Globus pallidus (tissue), 1 donor: Measurements from ENCODE around the gene SSTR1.
"Not testable (repeated sequence)": the region's sequence is repeated elsewhere in the genome, so short reads cannot be mapped to it uniquely, and the experiment has no call there.

Source experiments
- DNase-seq: peaks from one replicate; pipeline ENCODE4 v3.0.0-alpha.2; 2015; ENCODE audit warnings: low spot score

Gene SSTR1, protein sequence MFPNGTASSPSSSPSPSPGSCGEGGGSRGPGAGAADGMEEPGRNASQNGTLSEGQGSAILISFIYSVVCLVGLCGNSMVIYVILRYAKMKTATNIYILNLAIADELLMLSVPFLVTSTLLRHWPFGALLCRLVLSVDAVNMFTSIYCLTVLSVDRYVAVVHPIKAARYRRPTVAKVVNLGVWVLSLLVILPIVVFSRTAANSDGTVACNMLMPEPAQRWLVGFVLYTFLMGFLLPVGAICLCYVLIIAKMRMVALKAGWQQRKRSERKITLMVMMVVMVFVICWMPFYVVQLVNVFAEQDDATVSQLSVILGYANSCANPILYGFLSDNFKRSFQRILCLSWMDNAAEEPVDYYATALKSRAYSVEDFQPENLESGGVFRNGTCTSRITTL

DNA sequence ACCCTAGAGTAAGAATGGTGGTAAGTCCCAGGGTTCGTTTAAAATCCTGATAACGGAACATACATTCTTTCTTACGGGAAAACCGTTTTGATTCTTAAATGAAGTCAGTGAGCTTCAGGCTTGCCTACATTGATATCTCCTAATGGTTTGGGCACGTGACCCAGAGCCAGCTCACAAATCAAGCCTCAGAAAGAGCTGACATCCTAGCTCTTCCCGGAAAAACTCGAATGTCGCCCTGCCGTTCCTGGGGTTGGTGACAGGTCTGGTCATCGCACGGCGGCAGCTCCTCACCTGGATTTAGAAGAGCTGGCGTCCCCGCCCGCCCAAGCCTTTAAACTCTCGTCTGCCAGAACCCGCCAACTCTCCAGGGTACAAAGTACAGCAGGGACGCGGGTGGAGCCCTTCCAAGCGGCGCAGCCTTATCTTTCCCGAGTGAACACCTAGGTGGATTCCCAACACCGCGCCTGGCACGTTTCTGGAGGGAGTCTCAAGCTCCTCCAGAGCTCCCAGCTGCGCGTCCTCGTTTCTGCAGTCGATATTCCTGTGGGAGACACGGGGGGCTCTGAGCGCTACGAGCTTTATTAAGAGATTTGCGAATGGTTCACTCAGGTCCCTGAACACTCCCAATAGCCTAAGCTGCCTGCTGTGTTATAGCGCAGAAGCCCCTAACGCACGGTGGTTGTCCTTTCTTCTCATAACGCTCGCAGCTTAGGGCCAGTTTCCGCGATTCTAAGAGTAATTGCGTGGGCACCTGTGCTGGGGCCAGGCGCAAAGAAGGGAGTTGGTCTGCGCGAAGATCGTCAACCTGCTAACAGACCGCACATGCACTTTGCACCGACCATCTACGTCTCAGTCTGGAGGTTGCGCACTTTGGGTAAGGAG, at the start of gene SSTR1:
Gene SSTR1, plus strand, starts transcription at position 169 of the 882 bp plus-strand sequence. CDS start 1,486 bp downstream, outside the sequence.
- no peak for DNase-seq

DNA sequence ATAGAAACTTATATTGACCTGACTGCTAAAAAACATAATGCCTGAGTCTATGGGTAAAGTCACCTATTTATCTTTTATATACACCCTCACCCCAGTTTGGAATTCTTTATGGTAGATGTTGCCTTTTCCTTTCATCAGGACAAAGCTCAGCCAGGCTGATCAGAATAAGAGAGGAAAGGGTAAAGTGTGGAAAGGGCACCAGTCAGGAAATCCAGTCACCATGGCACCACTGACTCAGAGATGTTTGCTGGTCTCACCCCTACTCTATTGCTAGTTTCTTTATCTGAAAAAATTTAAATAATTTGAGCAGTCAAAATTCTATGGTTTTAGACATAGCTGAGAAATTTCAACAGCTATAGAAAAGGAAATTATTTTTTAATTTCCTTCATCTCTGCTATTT, 49.2 kb upstream of the SSTR1 start:
- DNase-seq, result no peak

DNA sequence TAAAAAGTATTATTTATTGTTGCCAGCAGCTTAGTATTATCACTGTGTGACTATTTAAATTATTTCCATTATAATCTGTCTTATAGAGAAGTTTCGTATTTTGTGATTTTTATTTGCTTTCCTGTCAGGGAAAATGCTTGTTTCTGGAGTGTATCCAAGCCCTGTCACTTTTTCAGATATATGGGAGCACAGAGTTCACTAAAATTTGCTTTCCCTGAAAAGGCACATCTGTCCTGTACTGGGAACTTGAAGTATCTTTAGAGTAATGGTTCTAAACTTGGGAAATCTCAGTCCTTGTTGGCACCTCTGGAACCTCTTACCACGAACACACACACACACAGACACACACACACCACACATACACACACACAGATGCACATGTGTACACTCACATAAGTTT, 39.3 kb upstream of the SSTR1 start:
- DNase-seq, result no peak

DNA sequence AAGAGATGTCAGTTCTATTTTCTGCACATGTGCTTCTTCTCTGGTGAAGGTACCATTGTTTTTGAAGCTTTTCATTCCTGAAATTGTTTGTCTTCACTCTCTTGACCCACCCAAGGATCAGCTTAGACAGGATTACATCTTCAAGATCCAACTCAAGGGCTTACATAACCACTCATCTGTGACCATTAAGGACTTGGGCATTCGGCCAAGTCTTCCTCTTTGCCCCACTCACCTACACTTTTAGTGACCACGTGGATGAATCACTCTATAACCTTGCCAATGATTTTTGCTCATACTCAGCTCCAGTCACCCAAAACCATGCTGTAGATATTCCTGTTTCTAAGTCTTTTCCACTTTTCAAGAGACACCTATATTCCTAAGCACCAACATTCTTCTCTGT, 36.5 kb upstream of the SSTR1 start:
- no peak for DNase-seq

DNA sequence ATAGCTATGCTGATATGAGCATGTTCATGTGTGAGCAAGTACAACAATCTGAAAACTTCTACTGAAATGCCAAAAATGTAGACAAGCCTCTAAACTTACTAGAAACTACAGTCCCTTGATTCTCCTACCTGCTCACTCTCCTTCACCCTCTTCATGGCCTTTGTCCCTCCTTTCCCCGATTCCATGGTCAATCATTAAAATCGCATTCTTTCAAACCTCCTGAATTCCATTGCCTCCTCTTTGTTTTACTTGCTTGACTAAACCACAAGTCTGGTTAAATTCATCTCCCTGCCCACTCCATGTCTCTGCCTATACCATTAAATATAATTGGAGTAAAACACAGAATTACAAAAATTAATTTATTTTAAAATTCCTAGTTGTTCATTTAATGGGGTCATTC, 33.0 kb upstream of the SSTR1 start:
- no peak for DNase-seq

DNA sequence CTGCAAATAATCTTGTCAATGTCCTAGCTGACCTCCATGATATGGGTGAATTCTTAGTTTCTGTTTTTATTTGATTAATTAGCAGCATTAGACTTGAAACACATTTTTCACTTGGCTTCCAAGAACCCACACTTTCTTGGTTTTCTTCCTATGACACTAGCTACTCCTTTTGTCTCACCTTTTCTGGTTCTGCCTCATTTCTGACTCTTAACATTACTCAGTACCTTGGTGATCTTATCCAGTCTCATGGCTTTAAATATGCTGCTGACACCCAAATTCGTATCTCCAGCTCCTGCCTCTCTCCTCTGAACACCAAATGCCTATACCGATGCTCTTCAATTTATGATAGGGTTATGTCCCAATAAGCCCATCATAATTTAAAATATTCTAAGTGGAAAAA, 32.0 kb upstream of the SSTR1 start:
- no peak for DNase-seq

DNA sequence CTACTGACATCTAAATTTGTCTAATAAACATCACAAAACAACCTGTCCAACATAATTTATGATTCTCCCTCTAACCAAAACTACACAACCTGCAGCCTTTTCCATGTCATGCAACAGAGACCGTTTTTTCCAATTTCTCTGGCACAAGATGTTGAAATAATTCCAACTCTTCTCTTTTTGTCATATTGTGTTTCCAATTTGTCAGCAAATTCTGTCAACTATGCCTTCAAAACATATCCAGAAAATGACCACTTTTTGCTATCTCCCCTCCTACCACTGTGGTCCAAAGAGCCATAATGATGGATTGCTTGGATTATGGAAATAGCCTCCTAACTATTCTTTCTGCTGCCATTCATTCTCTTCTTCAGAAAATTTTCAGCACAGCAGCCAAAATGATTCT, 31.3 kb upstream of the SSTR1 start:
- DNase-seq, result no peak

DNA sequence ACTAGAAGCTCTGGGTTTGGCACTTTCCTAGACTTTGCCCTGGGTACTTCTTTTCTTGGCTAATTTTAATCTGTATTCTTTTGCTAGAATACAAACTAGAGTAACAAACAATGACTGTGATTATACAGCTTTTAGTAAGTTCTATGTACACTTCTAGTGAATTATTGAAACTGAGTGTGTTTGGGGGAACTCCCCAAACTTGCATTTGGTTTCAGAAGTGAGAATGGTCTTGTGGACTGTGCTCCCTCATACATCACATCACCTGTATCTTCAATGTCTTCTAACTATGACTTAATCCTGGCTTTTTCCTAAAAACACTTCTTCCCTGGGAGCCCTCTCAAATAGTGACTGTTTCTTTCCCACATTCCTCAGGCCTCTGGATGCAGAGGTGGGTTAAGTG, 23.6 kb upstream of the SSTR1 start:
- DNase-seq, result no peak

DNA sequence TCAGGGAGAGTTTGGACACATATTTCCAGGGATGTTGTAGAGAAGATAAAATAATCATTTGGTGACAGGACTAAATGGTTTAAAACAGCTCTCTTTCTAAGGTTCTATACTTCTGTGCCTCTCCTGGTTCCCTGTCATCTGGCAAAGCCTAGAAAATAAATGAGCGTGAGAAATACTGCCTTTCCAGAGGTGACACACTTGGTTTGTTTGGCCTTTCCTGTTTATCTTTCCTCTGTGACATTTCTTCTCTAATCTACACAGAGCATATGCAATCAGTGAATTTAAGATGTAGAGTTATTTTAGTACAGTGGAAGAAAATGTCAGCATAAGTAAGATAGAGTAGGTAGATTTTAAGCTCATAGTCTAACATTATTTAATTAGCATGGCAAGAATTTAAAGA, 22.0 kb upstream of the SSTR1 start:
- no peak for DNase-seq

DNA sequence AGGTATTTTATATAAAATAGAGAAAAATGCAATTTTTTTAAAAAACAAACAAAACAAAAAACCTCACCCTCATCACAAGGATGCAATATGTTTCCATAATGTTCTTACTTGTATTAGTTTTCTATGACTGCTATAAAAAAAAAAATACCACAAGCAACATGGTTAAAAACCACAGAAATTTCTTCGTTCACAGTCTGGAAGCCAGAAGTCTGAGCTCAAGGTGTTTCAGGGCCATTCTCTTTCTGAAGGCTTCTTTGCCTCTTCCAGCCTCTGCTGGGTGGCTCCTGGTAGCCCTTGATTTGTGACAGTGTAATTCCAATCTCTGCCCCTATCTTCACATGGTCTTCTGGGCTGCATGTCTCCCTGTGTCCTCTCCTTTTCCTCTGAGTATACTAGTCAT, 21.5 kb upstream of the SSTR1 start:
- no peak for DNase-seq

DNA sequence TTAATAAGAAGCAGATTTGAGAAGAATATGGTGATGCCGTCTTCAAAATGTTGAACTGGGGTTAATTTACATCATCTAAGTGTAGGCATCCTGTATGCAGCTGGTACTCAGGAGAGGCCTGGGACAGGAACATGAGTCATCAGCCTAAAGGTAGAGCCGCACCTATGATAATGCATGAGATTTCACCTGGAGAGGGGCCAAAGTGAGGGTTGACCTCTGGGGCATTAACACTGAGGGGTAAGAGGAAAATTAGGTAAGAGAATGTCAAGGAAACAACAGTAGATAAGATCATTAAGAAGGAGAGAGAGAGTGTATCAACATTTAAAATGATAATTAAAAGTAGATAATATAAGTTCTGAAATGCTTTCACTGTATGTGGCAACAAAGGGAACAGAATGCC, 20.2 kb upstream of the SSTR1 start:
- DNase-seq, result no peak

DNA sequence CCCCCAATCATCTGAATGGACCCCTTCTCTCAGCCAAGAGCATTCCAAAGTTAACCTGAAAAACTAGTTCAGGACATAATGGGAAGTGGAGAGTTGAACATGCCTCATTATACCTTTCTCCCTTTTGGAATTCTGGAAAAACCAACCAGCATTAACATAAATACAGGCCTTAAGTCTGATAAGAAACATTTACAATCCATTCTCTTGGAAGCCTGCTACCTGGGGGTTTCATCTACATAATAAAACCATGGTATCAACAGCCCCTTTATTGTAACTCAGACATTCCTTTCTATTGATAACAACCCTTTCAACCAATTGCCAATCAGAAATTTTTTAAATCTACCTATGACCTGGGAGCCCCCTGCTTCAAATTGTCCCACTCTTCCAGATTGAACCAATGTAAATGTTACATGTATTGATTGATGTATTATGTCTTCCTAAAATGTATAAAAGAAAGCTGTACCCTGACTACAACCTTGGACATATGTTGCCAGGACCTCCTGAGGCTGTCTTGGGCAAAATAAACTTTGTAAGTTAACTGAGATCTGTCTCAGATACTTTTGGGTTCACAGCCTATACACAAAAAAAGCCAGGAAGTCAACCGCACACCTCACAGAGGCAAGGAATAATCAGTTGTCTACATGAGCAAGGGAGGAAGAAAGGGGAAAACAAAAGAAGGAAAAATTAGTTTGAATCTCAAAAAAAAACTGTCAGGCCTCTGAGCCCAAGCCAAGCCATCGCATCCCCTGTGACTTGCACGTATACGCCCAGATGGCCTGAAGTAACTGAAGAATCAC, 17.6 kb upstream of the SSTR1 start:
- DNase-seq, result no peak

DNA sequence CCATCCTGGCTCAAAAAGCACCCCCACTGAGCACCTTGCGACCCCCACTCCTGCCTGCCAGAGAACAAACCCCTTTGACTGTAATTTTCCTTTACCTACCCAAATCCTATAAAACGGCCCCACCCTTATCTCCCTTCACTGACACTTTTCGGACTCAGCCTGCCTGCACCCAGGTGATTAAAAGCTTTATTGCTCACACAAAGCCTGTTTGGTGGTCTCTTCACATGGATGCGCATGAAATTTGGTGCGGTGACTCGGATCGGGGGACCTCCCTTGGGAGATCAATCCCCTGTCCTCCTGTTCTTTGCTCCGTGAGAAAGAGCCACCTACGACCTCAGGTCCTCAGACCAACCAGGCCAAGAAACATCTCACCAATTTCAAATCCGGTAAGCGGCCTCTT, 16.9 kb upstream of the SSTR1 start:
- not testable (repeated sequence) for DNase-seq

DNA sequence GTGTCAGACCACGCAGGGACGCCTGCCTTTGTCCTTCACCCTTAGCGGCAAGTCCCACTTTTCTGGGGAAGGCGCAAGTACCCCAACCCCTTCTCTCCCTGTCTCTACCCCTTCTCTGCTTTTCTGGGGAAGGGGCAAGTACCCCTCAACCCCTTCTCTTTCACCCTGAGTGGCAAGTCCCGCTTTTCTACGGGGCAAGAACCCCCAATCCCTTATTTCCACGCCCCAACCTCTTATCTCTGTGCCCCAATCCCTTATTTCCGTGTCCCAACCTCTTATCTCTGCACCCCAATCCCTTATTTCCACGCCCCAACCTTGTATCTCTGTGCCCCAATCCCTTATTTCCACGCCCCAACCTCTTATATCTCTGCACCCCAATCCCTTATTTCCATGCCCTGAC, 16.2 kb upstream of the SSTR1 start:
- DNase-seq, result not testable (repeated sequence)

DNA sequence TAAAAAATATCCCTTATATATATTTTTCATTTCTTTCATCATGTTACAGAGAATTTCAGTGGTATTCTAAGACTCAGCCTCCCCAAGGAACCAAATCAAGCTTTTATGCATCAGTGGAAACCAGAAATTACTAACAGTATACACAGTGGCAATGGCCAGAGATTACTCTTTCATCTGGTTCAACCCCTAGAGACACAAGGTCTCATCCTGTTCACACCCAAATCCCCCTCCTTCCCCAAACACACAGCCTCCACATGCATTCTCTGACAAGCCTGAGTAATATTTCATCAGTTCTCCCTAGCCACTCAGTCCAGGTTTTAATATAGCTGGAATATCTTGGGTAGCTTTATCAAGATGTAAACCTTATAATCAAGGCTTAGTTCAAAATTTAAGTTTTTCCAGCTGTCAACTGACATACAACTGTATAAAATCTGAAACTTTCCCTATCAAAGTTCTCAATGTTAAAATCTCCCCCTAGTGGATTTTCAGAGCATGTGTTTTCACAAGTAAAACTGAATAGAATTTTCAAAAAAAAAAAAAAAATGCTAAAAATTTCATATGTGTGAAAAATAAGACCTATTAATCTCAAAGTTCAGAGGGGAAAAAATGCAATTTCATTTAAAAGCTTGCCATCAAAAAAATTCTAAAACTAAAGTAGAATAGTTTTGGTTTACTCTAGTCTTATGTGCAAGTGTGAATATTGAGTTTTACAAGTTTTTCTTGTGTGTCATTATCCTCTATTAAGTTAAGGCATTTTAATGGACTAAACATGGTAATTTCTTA, 10.5 kb upstream of the SSTR1 start:
- no peak for DNase-seq

DNA sequence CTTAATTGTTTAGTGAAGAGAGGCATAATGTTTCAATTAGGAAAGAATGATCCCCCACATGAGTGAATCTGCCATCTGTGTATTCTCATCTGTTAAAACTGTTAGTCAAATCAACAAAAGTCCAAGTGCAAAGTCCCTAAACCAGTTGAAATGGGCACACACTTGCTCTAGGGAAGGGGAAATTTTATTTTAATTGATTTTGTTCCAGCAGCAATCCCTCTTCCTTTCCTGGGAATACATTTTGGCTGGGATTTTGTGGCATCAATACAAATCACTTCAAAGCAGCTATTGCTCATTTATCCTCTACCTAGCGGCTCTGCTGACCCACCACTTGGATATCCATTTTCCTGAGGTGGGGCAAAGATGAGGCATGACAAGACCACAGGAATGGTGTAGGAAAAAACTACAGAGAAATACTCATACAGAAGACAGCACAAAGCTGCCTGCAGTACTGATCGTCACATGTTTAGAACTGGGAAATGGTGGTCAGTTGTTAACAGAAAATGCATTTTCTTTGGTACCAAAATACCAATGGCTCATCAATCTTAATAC, 9.8 kb upstream of the SSTR1 start:
- no peak for DNase-seq

DNA sequence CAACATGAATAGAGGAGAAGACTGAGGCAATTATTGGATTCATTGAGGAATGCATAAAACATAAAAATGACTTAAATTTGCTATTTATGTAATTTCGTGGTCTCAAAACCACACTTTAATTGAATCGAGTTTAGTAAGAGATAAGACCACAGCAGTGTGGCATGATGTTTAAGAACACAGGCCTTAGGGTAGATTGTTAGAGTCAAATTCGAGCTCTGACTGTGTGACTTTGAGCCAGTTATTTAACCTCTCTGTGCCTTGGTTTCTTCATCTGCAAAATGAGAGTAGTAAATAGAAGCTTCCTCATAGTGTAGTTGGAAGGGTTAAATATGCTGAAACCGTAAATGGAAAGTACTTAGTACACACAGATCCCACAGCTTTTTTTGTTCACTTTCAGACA, 9.3 kb upstream of the SSTR1 start:
- DNase-seq, result no peak

DNA sequence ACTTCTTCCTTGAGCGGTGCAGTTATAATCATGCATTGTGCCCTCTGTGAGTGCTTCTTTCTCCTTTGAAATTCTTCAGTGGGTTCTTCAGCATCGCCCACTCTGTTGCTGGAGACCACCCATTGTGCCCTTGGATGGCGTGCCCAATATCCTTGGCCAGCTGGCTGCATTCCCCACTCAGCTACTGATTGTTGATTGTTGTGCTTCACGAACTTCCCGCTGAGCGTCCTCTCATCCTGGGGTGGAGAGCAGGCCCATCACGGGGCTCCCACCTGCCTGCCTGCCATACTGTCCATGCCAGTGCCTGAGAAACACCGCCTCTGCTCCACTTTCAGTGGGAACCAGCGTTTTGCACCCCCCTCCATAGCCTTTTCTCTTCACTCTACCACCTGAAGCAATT, 8.6 kb upstream of the SSTR1 start:
- DNase-seq, result no peak

DNA sequence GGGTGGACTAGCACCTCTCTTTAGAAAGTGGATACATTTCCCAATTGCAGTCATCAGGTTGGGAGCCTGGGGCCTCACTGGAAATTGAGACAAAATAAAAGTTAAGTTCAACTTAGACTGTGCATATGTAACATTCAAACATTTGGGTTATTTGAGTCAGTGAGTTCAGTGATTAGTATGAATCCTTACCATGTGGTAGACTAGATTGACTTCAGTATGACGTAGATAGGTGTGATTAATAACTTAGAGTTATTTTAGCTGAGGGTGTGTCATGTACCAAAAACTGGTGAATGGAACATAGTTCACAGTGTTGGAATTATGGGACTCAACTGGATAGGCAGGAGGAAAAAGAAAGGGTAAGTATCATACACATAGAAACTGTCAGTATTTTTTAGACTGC, 8.0 kb upstream of the SSTR1 start:
- DNase-seq, result no peak

DNA sequence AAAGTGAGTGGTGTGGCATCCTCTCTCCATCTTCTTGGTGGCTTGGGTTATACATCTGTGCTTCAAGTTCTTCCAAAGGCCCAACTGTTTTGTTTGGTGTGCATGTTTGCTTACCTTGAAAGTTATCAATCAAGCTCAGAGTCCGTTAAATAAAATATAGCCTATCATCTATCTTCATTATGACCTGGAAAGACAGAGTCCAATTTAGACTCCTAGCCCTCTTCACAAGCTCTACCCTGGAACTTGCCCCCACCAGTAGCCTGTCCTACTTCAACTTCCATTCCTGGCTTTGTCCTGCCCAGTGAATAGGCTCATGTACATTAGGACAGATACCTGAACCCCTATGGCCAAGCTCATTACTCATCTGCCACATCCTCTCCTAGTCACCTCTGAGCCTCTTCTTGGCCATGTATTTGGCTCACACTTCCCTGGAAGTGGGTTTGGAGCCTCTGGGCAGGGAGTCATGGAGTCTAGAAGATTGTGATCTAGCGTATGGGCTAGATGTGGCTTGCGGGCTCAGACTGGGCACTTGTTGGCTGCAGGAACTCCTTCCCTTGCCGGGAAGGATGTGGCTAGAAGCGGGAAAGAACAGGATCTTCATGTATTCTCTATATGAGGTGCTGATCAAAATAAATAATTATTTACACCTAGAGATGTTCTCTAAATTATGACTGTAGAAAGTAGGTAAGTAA, 6.4 kb upstream of the SSTR1 start:
- DNase-seq, result no peak
